K562 (cell line): ENCODE data around the gene SERPINB4.

Experiments used
- BRF1 ChIP-seq: IDR thresholded peaks from 3 replicates; pipeline ENCODE4 v1.6.1; 2011; ENCODE audit warnings: borderline replicate concordance, mild to moderate bottlenecking; ENCODE audit not compliant: insufficient read length; ENCODE audit errors: extremely low read depth
- EP300 ChIP-seq: IDR thresholded peaks from 2 replicates; pipeline ENCODE4 v1.6.1; 2012; ENCODE audit warnings: low read length, improper control_type of control experiment
- HNRNPH1 ChIP-seq: fragments of 200-400 bp; formaldehyde crosslinking; optimal IDR thresholded peaks from 2 replicates; pipeline ENCODE3; 2017; ENCODE audit warnings: low read depth, mild to moderate bottlenecking, low read length, moderate library complexity
- POLR2AphosphoS5 ChIP-seq: IDR thresholded peaks from 2 replicates; pipeline ENCODE4 v1.6.1; 2011; ENCODE audit warnings: mild to moderate bottlenecking, low read depth, low read length, moderate library complexity; ENCODE audit not compliant: control insufficient read depth, insufficient read depth
- TF ChIP-seq, protein P1 (sequence below), 3 experiments: IDR thresholded peaks in 2 of 3; conservative IDR thresholded peaks in 1 of 3; 2 replicates each; pipeline ENCODE4 v1.5.1; 2011 to 2012; ENCODE audit warnings: low read length in 3 of 3, mild to moderate bottlenecking in 3 of 3, control low read depth in 2 of 3, improper control_type of control experiment in 1 of 3, inconsistent platforms in 1 of 3, low read depth in 1 of 3, mixed read lengths in 1 of 3, moderate library complexity in 1 of 3; ENCODE audit not compliant: insufficient read depth in 2 of 3
- TF ChIP-seq, protein P2 (sequence below): fragments of 250-450 bp; sonication (Bioruptor Pico); IDR thresholded peaks from 2 replicates; pipeline ENCODE4 v1.5.0; 2021; ENCODE audit warnings: mild to moderate bottlenecking, moderate library complexity
- TF ChIP-seq, protein P3 (sequence below): fragments of 450-650 bp; IDR thresholded peaks from 2 replicates; pipeline ENCODE4 v1.6.1; 2016; ENCODE audit warnings: low read depth, mild to moderate bottlenecking, moderate library complexity
- TF ChIP-seq, protein P4 (sequence below), 3 experiments: fragments of 200-800 bp in 1 of 3; sonication (Bioruptor generic) in 1 of 3; sonication (generic) in 1 of 3; formaldehyde crosslinking in 1 of 3; IDR thresholded peaks; 2 replicates each; pipeline versions ENCODE4 v1.6.1 to v1.8.0; 2016 to 2022; ENCODE audit warnings: mild to moderate bottlenecking in 2 of 3, missing compliant biosample characterization in 2 of 3, missing genetic modification characterization in 2 of 3, missing genetic modification reagents in 1 of 3

DNA sequence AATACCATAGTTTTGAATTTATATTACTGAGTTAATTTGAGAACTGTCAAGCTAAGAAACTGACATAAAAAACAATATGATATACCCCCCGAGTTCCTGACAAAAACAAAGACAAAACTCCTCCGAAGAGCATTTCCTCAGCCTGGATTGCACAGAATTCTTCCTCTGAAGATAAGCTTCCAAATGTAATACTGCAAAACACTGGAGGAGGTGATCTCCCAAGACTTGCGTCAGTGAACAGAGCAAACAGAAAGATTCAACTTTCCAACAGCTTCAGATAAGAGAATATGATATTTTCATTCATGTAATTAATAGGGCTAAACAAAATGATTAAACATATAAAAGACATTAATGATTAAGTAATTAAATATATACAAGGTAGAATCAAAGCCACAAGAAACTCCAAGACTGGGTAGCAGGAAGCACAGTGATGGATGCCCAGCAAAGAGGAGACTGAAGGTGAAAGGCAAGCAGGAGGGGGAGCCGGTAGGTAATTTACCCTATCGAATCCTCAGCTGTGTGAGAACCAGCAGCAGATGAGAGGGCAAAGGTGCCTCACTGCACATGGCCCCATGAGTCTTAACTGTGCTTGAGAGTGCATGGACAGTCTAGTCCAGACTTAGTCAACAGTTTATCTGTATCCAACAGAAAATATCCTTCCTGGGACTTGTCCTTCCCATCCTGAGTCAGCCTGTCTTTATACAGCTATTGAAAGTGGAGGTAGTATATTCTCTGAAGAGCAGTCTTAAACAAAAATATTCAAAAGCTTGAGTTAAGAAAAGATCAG, 36.0 kb upstream of the SERPINB4 start:
- TF ChIP-seq BRF1 (no peak), POLR2AphosphoS5 (no peak), HNRNPH1 (no peak), EP300 (no peak)
- TF ChIP-seq, protein P1, sequence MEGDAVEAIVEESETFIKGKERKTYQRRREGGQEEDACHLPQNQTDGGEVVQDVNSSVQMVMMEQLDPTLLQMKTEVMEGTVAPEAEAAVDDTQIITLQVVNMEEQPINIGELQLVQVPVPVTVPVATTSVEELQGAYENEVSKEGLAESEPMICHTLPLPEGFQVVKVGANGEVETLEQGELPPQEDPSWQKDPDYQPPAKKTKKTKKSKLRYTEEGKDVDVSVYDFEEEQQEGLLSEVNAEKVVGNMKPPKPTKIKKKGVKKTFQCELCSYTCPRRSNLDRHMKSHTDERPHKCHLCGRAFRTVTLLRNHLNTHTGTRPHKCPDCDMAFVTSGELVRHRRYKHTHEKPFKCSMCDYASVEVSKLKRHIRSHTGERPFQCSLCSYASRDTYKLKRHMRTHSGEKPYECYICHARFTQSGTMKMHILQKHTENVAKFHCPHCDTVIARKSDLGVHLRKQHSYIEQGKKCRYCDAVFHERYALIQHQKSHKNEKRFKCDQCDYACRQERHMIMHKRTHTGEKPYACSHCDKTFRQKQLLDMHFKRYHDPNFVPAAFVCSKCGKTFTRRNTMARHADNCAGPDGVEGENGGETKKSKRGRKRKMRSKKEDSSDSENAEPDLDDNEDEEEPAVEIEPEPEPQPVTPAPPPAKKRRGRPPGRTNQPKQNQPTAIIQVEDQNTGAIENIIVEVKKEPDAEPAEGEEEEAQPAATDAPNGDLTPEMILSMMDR (IDR thresholded peaks at IDR 0.05 in 2 of 3, conservative IDR thresholded peaks at IDR 0.05 in 1 of 3; ENCODE audit: insufficient read depth in 2 of 3, low read depth in 1 of 3, low read length in 3 of 3): no peak
- TF ChIP-seq, protein P2, sequence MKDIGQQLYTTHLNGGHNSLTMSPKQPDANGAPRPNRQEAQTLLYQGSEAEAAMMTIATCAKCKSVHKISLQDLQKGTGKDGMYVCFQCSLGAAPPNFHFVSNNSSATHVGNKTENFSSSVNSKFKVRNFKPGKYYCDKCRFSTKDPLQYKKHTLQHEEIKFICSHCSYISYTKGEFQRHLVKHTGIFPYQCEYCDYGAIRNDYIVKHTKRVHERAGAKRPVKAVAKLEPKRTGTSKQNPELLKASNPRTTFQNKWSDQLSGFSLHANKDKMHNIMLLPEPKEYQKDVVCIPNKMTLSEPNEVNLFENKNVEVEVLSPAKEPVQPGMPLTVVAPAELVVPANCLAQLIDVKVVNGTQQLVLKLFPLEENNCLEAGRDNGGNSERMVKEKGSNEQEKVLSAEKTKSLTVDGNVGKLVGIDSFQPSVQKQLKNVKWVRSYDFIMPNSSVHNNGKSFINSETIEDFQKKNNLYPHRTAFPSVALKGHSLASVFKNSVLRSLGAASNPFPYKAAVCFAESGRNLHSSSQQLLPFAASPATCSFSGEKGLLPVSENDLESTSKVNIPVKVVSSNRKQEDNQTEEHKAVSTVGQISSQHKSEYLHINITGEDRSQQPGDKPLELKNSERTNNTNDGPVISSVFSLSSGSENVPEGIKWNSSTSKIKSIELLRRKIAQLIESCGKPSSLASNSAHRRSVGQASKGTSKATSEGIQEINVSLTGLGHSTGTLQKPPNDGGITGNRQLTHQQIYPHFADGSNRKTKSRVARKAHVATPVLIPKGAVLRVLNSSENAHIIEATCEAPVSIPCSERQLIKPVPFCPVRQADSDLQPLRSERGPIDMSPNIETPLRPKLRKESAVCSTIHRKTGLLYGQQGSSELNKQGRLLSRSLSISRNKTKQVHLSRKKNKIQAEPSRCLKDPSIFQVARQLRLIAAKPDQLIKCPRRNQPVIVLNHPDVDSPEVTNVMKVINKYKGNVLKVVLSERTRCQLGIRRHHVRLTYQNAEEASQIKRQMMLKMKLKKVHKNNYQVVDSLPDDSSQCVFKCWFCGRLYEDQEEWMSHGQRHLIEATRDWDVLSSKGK (CRISPR knock-in tag): no peak
- TF ChIP-seq, protein P3, sequence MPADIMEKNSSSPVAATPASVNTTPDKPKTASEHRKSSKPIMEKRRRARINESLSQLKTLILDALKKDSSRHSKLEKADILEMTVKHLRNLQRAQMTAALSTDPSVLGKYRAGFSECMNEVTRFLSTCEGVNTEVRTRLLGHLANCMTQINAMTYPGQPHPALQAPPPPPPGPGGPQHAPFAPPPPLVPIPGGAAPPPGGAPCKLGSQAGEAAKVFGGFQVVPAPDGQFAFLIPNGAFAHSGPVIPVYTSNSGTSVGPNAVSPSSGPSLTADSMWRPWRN: no peak
- TF ChIP-seq, protein P4, sequence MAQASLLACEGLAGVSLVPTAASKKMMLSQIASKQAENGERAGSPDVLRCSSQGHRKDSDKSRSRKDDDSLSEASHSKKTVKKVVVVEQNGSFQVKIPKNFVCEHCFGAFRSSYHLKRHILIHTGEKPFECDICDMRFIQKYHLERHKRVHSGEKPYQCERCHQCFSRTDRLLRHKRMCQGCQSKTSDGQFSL (CRISPR knock-in tag; IDR thresholded peaks at IDR 0.05): no peak
- TF ChIP-seq, protein P4 (tag; IDR thresholded peaks at IDR 0.05): no peak
